Heart left ventricle (tissue), 13 donors: ENCODE data around the gene PRKN.

Experiments
- CTCF ChIP-seq, 12 donors: fragments of 200-600 bp; sonication (generic) in 4 of 12; IDR thresholded peaks; one replicate each; pipeline versions ENCODE4 v1.5.0 to v1.8.0; 2018 to 2022; ENCODE audit warnings: antibody characterized with exemption in 12 of 12, mild to moderate bottlenecking in 5 of 12
- POLR2A ChIP-seq, 2 donors: fragments of 450-650 bp; IDR thresholded peaks; one replicate each; pipeline ENCODE4 v1.6.1; 2017; ENCODE audit warnings: antibody characterized with exemption in 2 of 2, mild to moderate bottlenecking in 2 of 2, moderate library complexity in 2 of 2
- donor health status: ischemic (EF 13 %, LVEDD 7.1; RV severe dilation, severe dysfunction).
- donor health status: DM: no; HTN: yes; CAD: no.
- donor health status: DM: no; HTN: no; CAD: no.
- donor health status: ischemic (EF 25% LVEDD 6.9; RV normal size, moderate dysfunction).
- donor health status: ischemic (EF 25% LVEDD 5.7; RV mildly dilated, moderate dysfunction).
- donor health status: ischemic (EF 35%, LVEDD 5.7; RV mildly dilated, moderate dysfunction).
- donor health status: nonischemic (EF 11% LVEDD 7.7; RV severe dilation, severe dysfunction).
- donor health status: DM: yes; HTN: yes; CAD: no.
- donor health status: PGD.
- donor health status: ischemic (EF 29% LVEDD 5.4; RV normal size, mild dysfunction).
- donor health status: nonischemic (EF 23%, LVEDD 6.1; RV moderate dilation, normal function).

- no peak for TF ChIP-seq CTCF (IDR thresholded peaks at IDR 0.05)
- no peak for TF ChIP-seq POLR2A (IDR thresholded peaks at IDR 0.05)
Measured at GRCh38 chr6:162313922-162314660, 413.5 kb downstream of the PRKN start.
